HG03457 (cell line): Measurements from ENCODE around the gene FOXJ2.
"Not testable (repeated sequence)": the region's sequence is repeated elsewhere in the genome, so short reads cannot be mapped to it uniquely, and the experiment has no call there.

Experiments used
- ATAC-seq: cut with Tn5 transposase; IDR thresholded peaks from one replicate; pipeline ENCODE4 v1.9.1; 2021; ENCODE audit warnings: moderate number of reproducible peaks; ENCODE audit not compliant: unreplicated experiment

The FOXJ2 gene

GRCh38 chr12:8064131-8064530 lies 31.6 kb downstream of the FOXJ2 start:
- ATAC-seq: no peak

DNA sequence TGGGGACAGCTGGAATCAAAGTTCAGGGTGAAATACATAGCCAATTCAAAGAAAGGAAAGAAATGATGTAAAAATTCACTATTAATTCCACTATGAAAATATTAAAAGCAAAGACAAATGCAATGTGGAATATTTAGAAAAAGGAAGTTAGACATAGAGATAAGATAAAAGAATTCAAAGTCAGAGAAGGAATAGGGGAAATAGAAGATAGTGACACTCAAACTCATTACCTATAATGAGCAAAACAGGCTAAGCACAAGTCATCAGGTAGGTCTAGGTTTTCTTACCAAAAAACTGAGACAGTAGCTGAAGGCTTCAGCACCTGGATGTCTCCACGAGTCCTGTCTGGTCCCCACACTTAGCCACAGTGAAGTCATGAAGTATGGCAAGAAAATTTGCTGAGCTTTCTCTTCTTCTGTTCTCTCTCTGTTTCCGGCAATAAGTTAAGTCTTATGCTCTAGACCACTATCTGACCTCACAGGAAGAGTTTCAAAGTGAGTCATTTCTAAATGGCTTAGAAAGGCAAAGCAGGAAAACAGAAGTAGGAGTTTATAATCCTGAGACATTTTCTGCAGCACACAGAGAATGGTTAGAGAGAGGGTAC lies 33.6 kb downstream of the FOXJ2 start, which contains the start of gene C3AR1:
Gene C3AR1 (minus strand): TSS at position 369 of the 604 bp plus-strand sequence. CDS start 6,174 bp downstream, outside the sequence.
- no peak for ATAC-seq

- no peak for ATAC-seq
These were observed 37.1 kb downstream of the FOXJ2 start for GRCh38 chr12:8069582-8069981.

DNA sequence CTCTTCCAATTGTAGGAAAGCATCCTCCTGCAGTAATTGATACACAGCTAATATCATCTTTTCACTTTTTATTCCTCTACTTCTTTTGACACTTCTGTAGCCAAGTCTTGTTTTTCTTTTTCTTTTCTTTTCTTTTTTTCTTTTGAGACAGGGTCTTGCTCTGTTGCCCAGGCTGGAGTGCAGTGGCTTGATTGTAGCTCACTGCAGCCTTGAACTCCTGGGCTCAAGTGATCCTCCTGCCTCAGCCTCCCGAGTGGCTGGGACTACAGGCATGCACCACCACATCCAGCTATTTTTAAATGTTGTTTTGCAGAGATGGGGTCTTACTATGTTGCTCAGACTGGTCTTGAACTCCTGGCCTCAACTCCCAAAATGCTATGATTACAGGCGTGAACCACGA lies 39.3 kb downstream of the FOXJ2 start:
- ATAC-seq: not testable (repeated sequence)

GRCh38 chr12:8075935-8076334 lies 43.4 kb downstream of the FOXJ2 start:
- no peak for ATAC-seq

GRCh38 chr12:8076366-8076765 lies 43.9 kb downstream of the FOXJ2 start:
- ATAC-seq: no peak

DNA sequence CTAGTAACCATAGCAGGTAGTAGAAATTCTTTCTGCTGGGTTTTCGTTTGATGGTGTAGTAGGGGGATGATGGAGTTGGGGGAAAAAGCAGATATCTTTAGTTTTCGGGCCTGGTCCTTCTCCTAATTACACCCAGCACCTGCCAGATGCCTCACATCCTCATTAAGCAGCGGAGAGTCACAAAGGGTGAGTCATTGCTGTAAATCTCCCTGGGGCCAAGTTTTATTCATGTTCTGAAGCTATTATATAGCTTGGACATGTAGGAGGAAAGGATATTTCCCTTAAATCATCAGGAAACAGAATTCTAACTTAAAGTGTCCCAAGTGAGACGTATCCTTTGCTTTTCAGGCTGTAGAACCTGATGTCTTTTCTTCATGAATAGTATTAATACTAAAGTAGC lies 44.7 kb downstream of the FOXJ2 start:
- no peak for ATAC-seq

GRCh38 chr12:8078398-8078797 lies 45.9 kb downstream of the FOXJ2 start:
- no peak for ATAC-seq

DNA sequence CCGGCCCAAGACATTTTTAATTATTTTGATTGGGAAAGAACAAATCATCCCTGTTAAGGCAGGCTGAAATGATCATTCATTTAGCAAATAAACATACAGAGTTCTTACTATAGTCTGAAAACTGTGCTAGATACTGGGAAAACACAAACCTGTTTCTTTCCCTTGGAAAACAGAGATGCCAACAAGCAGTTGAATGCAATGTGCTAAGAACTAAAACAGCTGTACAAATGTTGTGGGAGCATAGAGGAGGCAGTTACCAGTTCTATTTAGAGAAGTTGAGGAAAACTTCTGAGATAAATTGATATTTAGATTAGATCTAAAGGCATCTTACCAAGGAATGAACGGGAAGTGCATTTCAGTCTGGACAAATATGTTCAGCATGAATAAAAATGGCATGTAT lies 46.4 kb downstream of the FOXJ2 start:
- no peak for ATAC-seq

DNA sequence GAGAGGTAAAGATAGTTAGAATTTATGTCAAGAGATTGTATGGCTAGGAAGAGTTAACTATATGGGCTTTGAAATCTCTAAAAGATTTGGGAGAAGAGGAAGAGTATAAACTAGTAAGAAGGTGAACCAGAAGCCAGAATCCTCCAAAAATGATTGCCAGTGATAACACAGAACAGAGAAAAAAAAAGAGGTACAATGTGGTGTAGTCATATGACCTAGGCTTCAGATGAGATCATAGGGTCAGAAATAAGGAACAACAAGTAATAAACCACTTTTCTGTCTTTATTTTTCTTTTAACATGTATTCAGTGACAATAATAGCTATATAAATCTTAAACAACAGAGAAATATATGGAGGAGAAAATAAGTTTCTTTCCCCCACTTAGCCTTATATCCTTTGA lies 47.6 kb downstream of the FOXJ2 start:
- ATAC-seq: no peak

- no peak for ATAC-seq
These were observed 48.9 kb downstream of the FOXJ2 start for GRCh38 chr12:8081251-8081920.

DNA sequence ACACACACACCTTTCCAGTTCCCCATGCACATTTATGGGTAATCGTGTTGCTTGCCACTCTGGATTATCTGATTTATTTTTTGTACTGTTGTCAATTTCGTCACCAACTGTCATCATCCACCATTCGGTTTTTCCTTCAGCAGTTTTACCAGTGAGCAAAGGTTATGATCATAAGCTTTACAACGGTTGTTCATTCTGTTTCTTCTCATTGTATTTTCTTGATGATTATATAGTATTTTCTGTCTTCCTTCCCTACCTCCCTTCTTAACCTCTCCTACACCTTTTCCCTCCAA lies 50.2 kb downstream of the FOXJ2 start:
- ATAC-seq: no peak

GRCh38 chr12:8084351-8084750 lies 51.8 kb downstream of the FOXJ2 start:
- not testable (repeated sequence) for ATAC-seq

DNA sequence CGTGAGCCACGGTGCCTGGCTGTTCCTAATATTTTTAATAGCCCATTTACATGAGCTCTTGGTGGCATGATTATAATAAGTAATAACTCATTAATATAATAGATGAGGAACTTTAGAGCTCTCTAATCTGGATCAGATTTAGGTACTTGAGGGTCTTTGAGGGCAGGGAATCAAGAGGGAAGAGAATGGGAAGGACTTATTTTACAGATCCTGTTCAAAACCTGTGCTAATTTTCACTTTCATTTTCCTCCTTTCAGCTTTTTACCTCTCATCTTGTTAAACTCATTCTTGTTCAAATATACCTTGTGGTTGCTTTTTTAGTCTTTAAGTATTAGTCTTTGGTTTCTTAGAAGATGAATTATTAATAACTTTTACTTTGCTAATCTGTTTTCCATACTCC lies 55.1 kb downstream of the FOXJ2 start:
- ATAC-seq: no peak

- no peak for ATAC-seq
These were observed 56.1 kb downstream of the FOXJ2 start for GRCh38 chr12:8088574-8088973.

DNA sequence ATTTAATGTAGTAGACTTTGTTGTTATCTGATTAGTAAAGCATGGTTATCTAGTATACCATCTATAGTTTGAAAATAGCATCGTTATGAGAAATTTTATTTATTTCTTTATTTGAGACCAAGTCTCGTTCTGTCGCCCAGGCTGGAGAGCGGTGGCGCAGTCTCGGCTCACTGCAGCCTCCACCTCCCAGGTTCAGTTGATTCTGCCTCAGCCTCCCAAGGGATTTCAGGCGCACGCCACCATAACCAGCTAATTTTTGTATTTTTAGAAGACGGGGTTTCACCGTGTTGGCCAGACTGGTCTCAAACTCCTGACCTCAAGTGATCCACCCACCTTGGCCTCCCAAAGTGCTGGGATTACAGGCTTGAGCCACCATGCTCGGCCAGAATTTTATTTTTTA lies 56.8 kb downstream of the FOXJ2 start:
- ATAC-seq: not testable (repeated sequence)

- no peak for ATAC-seq
These were observed 57.2 kb downstream of the FOXJ2 start for GRCh38 chr12:8089716-8090115.

- ATAC-seq: no peak
These were observed 60.8 kb downstream of the FOXJ2 start for GRCh38 chr12:8093291-8093690.

DNA sequence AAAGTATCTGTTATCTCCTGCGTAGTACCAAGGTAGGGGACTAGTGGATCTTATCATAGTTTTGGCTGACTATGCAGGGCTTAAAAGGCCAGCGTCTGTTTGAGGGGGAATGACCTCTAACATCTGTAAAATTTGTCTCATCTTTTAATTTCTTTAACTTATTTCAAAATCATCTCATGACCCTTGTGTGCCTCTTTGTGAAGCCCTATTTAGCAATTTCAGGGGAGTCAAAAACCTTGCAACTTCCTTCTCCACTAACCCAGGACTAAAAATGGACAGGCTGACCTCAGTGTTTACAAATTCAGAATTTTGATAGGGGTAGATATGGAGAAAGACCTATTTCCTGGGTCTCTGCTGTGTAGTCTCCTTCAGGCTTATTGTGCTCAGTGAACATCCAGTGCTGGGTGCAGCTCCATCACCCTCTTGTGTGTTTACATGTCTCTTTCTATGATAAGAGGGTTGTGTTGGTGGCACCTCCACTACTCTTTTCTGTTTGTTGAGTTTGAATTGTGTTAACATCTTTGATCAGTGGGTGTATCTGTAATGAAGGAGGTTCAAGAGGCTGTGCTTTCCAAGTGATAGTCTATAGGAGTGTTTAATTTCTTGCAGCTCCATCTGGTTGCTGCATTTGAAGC lies 63.9 kb downstream of the FOXJ2 start:
- ATAC-seq: no peak

GRCh38 chr12:8099235-8099634 lies 66.7 kb downstream of the FOXJ2 start:
- ATAC-seq: no peak
